MM.1S (cell line): ENCODE results near the gene ARHGAP35.

Experiments
- CTCF ChIP-seq: fragments of 300-600 bp; sonication (generic); IDR thresholded peaks from 2 replicates; pipeline ENCODE4 v1.5.1; 2016; ENCODE audit warnings: antibody characterized with exemption, low read length, mixed read lengths
- EZH2 ChIP-seq: fragments of 300-600 bp; sonication (generic); optimal IDR thresholded peaks from 2 replicates; pipeline ENCODE3; 2017; ENCODE audit warnings: low read depth, mild to moderate bottlenecking, antibody characterized with exemption, low read length, mixed read lengths
- EZH2phosphoT487 ChIP-seq: fragments of 300-600 bp; sonication (generic); IDR thresholded peaks from 2 replicates; pipeline ENCODE4 v1.6.1; 2018; ENCODE audit warnings: antibody characterized with exemption, low read length

DNA sequence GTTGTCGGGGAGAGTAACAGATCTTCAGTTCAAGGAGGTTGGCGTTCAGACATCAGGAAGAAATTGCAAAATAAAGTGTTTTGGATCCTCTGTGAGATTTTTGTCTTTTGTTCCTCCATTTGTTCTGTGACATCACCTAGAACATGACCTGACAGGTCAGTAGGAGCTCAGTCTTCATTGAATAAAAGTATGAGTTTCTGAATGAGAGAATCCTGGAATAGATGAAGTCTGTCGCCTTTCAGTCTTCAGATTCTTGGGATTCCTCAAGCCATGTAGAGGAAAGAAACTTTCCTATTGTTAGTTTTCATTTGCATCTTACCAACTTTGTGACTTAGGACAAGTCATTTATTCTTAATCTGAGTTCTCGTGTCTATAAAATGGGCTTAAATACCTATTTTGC is 14.4 kb downstream of the ARHGAP35 start:
- TF ChIP-seq CTCF: no peak
- no peak for TF ChIP-seq EZH2phosphoT487
- TF ChIP-seq EZH2: no peak
